ENCODE measurements around the gene RAB30.

- TF ChIP-seq CTCF (conservative IDR thresholded peaks at IDR 0.05 in 1 of 2, IDR thresholded peaks at IDR 0.05 in 1 of 2; ENCODE audit: extremely low read depth in 1 of 2, insufficient read depth in 1 of 2, low read depth in 1 of 2, low read length in 2 of 2) (no peak), EZH2 (IDR thresholded peaks at IDR 0.05; ENCODE audit: borderline replicate concordance, low read length) (no peak)
Observed at GRCh38 chr11:83033972-83034672, 37.6 kb downstream of the RAB30 start.

Data from mammary epithelial cell (primary cell).